ENCODE data around the gene EPN3.
A peak's percentile ranks its signal among the peaks of the same experiment; 100 is the strongest.

- TF ChIP-seq CTCF (IDR thresholded peaks at IDR 0.05) (no peak), EZH2 (IDR thresholded peaks at IDR 0.05; ENCODE audit: borderline replicate concordance, insufficient read depth, low read depth, low read length, poor library complexity, severe bottlenecking) (peak; percentile 98)
Measured at GRCh38 chr17:50560931-50561745, 28.6 kb downstream of the EPN3 start.

All from B cell (primary cell).